GM12878 (cell line): ENCODE data around the gene IFIT1. TPM values are rescaled to one million over a fixed set of nuclear protein-coding genes. Genes with fewer than 3 reads are reported as not detected.

Experiments
- ATF7 ChIP-seq: fragments of 450-650 bp; IDR thresholded peaks from 2 replicates; pipeline ENCODE4 v1.6.1; 2016; ENCODE audit warnings: low read depth, mild to moderate bottlenecking
- CTCF ChIP-seq, 3 experiments: IDR thresholded peaks in 2 of 3; conservative IDR thresholded peaks in 1 of 3; 2 replicates each; pipeline ENCODE4 v1.5.1; 2011; ENCODE audit warnings: low read depth in 3 of 3, low read length in 3 of 3, mild to moderate bottlenecking in 3 of 3, control low read depth in 2 of 3, moderate library complexity in 2 of 3, inconsistent platforms in 1 of 3, mixed read lengths in 1 of 3; ENCODE audit not compliant: control insufficient read depth in 2 of 3, insufficient read depth in 1 of 3; ENCODE audit errors: extremely low read depth in 1 of 3
- TARDBP ChIP-seq: IDR thresholded peaks from 2 replicates; pipeline ENCODE4 v1.6.1; 2016; ENCODE audit warnings: borderline replicate concordance
- TCF3 ChIP-seq: IDR thresholded peaks from 2 replicates; pipeline ENCODE4 v1.6.1; 2012; ENCODE audit warnings: low read depth, mild to moderate bottlenecking, low read length, borderline replicate concordance; ENCODE audit not compliant: insufficient read depth
- polyA plus RNA-seq, 11 experiments: library from polyadenylated mRNA; depleted of rRNA in 4 of 11; unstranded in 6 of 11; stranded (reverse) in 5 of 11; fragments of >200 nt; fragmentation: Nextera tagmentation in 4 of 11; fragmentation: Illumina TruSeq in 1 of 11; extraction: Ambion mirVana in 4 of 11; extraction: Trizol in 1 of 11; gene quantifications; 1 replicate in 1 of 11; 2 replicates in 10 of 11; pipeline versions ENCODE4 v1.2.1 to v1.2.3, GENCODE V29; 2011 to 2016; ENCODE audit warnings: inconsistent platforms in 2 of 11, missing spikeins in 2 of 11, low read depth in 1 of 11
- total RNA-seq, 4 experiments: library from RNA; depleted of rRNA in 3 of 4; stranded (reverse); fragments of >200 nt in 3 of 4; fragmentation: Illumina TruSeq in 1 of 4; extraction: Trizol in 1 of 4; gene quantifications; 2 replicates each; pipeline versions ENCODE4 v1.2.1 to v1.2.3, GENCODE V29; 2013 to 2021

IFIT1 gene
- total and polyA plus RNA-seq, 10 of the 15 experiments (the other 5 are each of a cell fraction or from before 2014, with no cell fraction given): 13.9 to 37.2 (median 22.3) TPM

- TF ChIP-seq CTCF (IDR thresholded peaks at IDR 0.05 in 2 of 3, conservative IDR thresholded peaks at IDR 0.05 in 1 of 3; ENCODE audit: control insufficient read depth in 2 of 3, extremely low read depth in 1 of 3, insufficient read depth in 1 of 3, low read depth in 3 of 3, low read length in 3 of 3) (no peak), TCF3 (no peak), TARDBP (no peak), ATF7 (no peak)
Measured at GRCh38 chr10:89454561-89455347, 62.3 kb downstream of the IFIT1 start (continued).

Other genes starting within 250 kb of the IFIT1 start
- not detected in 2 replicates for gene CH25H, start 185.3 kb upstream of the IFIT1 start, total RNA-seq (2014; rRNA removed)
- gene CH25H, start 185.3 kb upstream of the IFIT1 start, total RNA-seq (2014; rRNA removed; fragmentation: Illumina TruSeq; extraction: Trizol): not detected in 2 replicates
- gene CH25H, start 185.3 kb upstream of the IFIT1 start, total RNA-seq (2021): not detected in 2 replicates
- not detected in 2 replicates for gene CH25H, start 185.3 kb upstream of the IFIT1 start, polyA plus RNA-seq (2011; rRNA removed)
- gene CH25H, start 185.3 kb upstream of the IFIT1 start, polyA plus RNA-seq (2014; fragmentation: Illumina TruSeq; extraction: Trizol): not detected in 2 replicates
- gene CH25H, start 185.3 kb upstream of the IFIT1 start, polyA plus RNA-seq (2014; fragmentation: Nextera tagmentation; extraction: Ambion mirVana): not detected
- not detected in 2 replicates for gene CH25H, start 185.3 kb upstream of the IFIT1 start, polyA plus RNA-seq (2014; rRNA removed)
- gene CH25H, start 185.3 kb upstream of the IFIT1 start, polyA plus RNA-seq (2016; fragmentation: Nextera tagmentation; extraction: Ambion mirVana): not detected
- 33.0 and 44.9 TPM in 2 replicates for gene LIPA, start 140.8 kb upstream of the IFIT1 start, total RNA-seq (2014; rRNA removed)
- 34.0 and 36.1 TPM in 2 replicates for gene LIPA, start 140.8 kb upstream of the IFIT1 start, total RNA-seq (2014; rRNA removed; fragmentation: Illumina TruSeq; extraction: Trizol)
- gene LIPA, start 140.8 kb upstream of the IFIT1 start, total RNA-seq (2021): 32.3 and 33.8 TPM in 2 replicates
- 43.0 and 59.4 TPM in 2 replicates for gene LIPA, start 140.8 kb upstream of the IFIT1 start, polyA plus RNA-seq (2011; rRNA removed)
- gene LIPA, start 140.8 kb upstream of the IFIT1 start, polyA plus RNA-seq (2014; fragmentation: Illumina TruSeq; extraction: Trizol): 46.5 and 64.2 TPM in 2 replicates
- gene LIPA, start 140.8 kb upstream of the IFIT1 start, polyA plus RNA-seq (2014; fragmentation: Nextera tagmentation; extraction: Ambion mirVana): 10 to 100 TPM; 36.0 to 45.2 TPM
- gene LIPA, start 140.8 kb upstream of the IFIT1 start, polyA plus RNA-seq (2014; rRNA removed): 25.7 and 31.1 TPM in 2 replicates
- 10 to 100 TPM; 44.1 to 50.3 TPM for gene LIPA, start 140.8 kb upstream of the IFIT1 start, polyA plus RNA-seq (2016; fragmentation: Nextera tagmentation; extraction: Ambion mirVana)
- 5.2 and 6.8 TPM in 2 replicates for gene IFIT2, start 90.6 kb upstream of the IFIT1 start, total RNA-seq (2014; rRNA removed)
- 10.7 and 13.4 TPM in 2 replicates for gene IFIT2, start 90.6 kb upstream of the IFIT1 start, total RNA-seq (2014; rRNA removed; fragmentation: Illumina TruSeq; extraction: Trizol)
- 7.1 and 9.0 TPM in 2 replicates for gene IFIT2, start 90.6 kb upstream of the IFIT1 start, total RNA-seq (2021)
- 9.4 and 15.7 TPM in 2 replicates for gene IFIT2, start 90.6 kb upstream of the IFIT1 start, polyA plus RNA-seq (2011; rRNA removed)
- gene IFIT2, start 90.6 kb upstream of the IFIT1 start, polyA plus RNA-seq (2014; fragmentation: Illumina TruSeq; extraction: Trizol): 9.6 and 15.0 TPM in 2 replicates
- 10 to 100 TPM; 11.8 to 14.8 TPM for gene IFIT2, start 90.6 kb upstream of the IFIT1 start, polyA plus RNA-seq (2014; fragmentation: Nextera tagmentation; extraction: Ambion mirVana)
- 5.0 and 8.1 TPM in 2 replicates for gene IFIT2, start 90.6 kb upstream of the IFIT1 start, polyA plus RNA-seq (2014; rRNA removed)
- 1 to 10 TPM; 9.8 to 9.9 TPM for gene IFIT2, start 90.6 kb upstream of the IFIT1 start, polyA plus RNA-seq (2016; fragmentation: Nextera tagmentation; extraction: Ambion mirVana)
- gene IFIT3, start 64.6 kb upstream of the IFIT1 start, total RNA-seq (2014; rRNA removed): 39.1 and 55.0 TPM in 2 replicates
- 67.3 and 79.1 TPM in 2 replicates for gene IFIT3, start 64.6 kb upstream of the IFIT1 start, total RNA-seq (2014; rRNA removed; fragmentation: Illumina TruSeq; extraction: Trizol)
- gene IFIT3, start 64.6 kb upstream of the IFIT1 start, total RNA-seq (2021): 38.9 and 44.4 TPM in 2 replicates
- 30.8 and 39.2 TPM in 2 replicates for gene IFIT3, start 64.6 kb upstream of the IFIT1 start, polyA plus RNA-seq (2011; rRNA removed)
- 70.2 and 91.4 TPM in 2 replicates for gene IFIT3, start 64.6 kb upstream of the IFIT1 start, polyA plus RNA-seq (2014; fragmentation: Illumina TruSeq; extraction: Trizol)
- 10 to 100 TPM; 27.0 to 50.4 TPM for gene IFIT3, start 64.6 kb upstream of the IFIT1 start, polyA plus RNA-seq (2014; fragmentation: Nextera tagmentation; extraction: Ambion mirVana)
- gene IFIT3, start 64.6 kb upstream of the IFIT1 start, polyA plus RNA-seq (2014; rRNA removed): 35.8 and 52.1 TPM in 2 replicates
- 10 to 100 TPM; 51.7 to 53.0 TPM for gene IFIT3, start 64.6 kb upstream of the IFIT1 start, polyA plus RNA-seq (2016; fragmentation: Nextera tagmentation; extraction: Ambion mirVana)
- gene IFIT1B, start 14.6 kb upstream of the IFIT1 start, total RNA-seq (2014; rRNA removed): not detected in 2 replicates
- not detected in 2 replicates for gene IFIT1B, start 14.6 kb upstream of the IFIT1 start, total RNA-seq (2014; rRNA removed; fragmentation: Illumina TruSeq; extraction: Trizol)
- gene IFIT1B, start 14.6 kb upstream of the IFIT1 start, total RNA-seq (2021): not detected in 2 replicates
- not detected in 2 replicates for gene IFIT1B, start 14.6 kb upstream of the IFIT1 start, polyA plus RNA-seq (2011; rRNA removed)
- gene IFIT1B, start 14.6 kb upstream of the IFIT1 start, polyA plus RNA-seq (2014; fragmentation: Illumina TruSeq; extraction: Trizol): 0.17 TPM in 1 of 2 replicates, not detected in the other
- gene IFIT1B, start 14.6 kb upstream of the IFIT1 start, polyA plus RNA-seq (2014; fragmentation: Nextera tagmentation; extraction: Ambion mirVana): under 1 TPM in 1 of 2 experiments, not detected in 1; 0.04 TPM
- gene IFIT1B, start 14.6 kb upstream of the IFIT1 start, polyA plus RNA-seq (2014; rRNA removed): not detected in 2 replicates
- not detected for gene IFIT1B, start 14.6 kb upstream of the IFIT1 start, polyA plus RNA-seq (2016; fragmentation: Nextera tagmentation; extraction: Ambion mirVana)
- 12.1 and 16.4 TPM in 2 replicates for gene IFIT5, start 21.9 kb downstream of the IFIT1 start, total RNA-seq (2014; rRNA removed)
- 15.4 and 17.2 TPM in 2 replicates for gene IFIT5, start 21.9 kb downstream of the IFIT1 start, total RNA-seq (2014; rRNA removed; fragmentation: Illumina TruSeq; extraction: Trizol)
- gene IFIT5, start 21.9 kb downstream of the IFIT1 start, total RNA-seq (2021): 11.0 and 12.5 TPM in 2 replicates
- gene IFIT5, start 21.9 kb downstream of the IFIT1 start, polyA plus RNA-seq (2011; rRNA removed): 17.0 and 27.6 TPM in 2 replicates
- gene IFIT5, start 21.9 kb downstream of the IFIT1 start, polyA plus RNA-seq (2014; fragmentation: Illumina TruSeq; extraction: Trizol): 11.4 and 14.7 TPM in 2 replicates
- gene IFIT5, start 21.9 kb downstream of the IFIT1 start, polyA plus RNA-seq (2014; fragmentation: Nextera tagmentation; extraction: Ambion mirVana): 1 to 10 TPM; 5.9 to 8.3 TPM
- gene IFIT5, start 21.9 kb downstream of the IFIT1 start, polyA plus RNA-seq (2014; rRNA removed): 6.6 and 8.6 TPM in 2 replicates
- gene IFIT5, start 21.9 kb downstream of the IFIT1 start, polyA plus RNA-seq (2016; fragmentation: Nextera tagmentation; extraction: Ambion mirVana): 1 to 10 TPM; 8.6 to 9.9 TPM
- gene SLC16A12, start 143.0 kb downstream of the IFIT1 start, total RNA-seq (2014; rRNA removed): not detected in 2 replicates
- not detected in 2 replicates for gene SLC16A12, start 143.0 kb downstream of the IFIT1 start, total RNA-seq (2014; rRNA removed; fragmentation: Illumina TruSeq; extraction: Trizol)
- gene SLC16A12, start 143.0 kb downstream of the IFIT1 start, total RNA-seq (2021): not detected in 2 replicates
- not detected in 2 replicates for gene SLC16A12, start 143.0 kb downstream of the IFIT1 start, polyA plus RNA-seq (2011; rRNA removed)
- gene SLC16A12, start 143.0 kb downstream of the IFIT1 start, polyA plus RNA-seq (2014; fragmentation: Illumina TruSeq; extraction: Trizol): not detected in 2 replicates
- not detected for gene SLC16A12, start 143.0 kb downstream of the IFIT1 start, polyA plus RNA-seq (2014; fragmentation: Nextera tagmentation; extraction: Ambion mirVana)
- not detected in 2 replicates for gene SLC16A12, start 143.0 kb downstream of the IFIT1 start, polyA plus RNA-seq (2014; rRNA removed)
- not detected for gene SLC16A12, start 143.0 kb downstream of the IFIT1 start, polyA plus RNA-seq (2016; fragmentation: Nextera tagmentation; extraction: Ambion mirVana)